Kidney (tissue), 14 donors: ENCODE data around the gene RSPH1. TPM values are rescaled to one million over a fixed set of nuclear protein-coding genes. Genes with fewer than 3 reads are reported as not detected.

Experiments used
- DNase-seq, 5 donors: peaks; one replicate each; pipeline ENCODE4 v3.0.0-alpha.2; 2013 to 2020
- FAIRE-seq: peaks from 2 replicates; lab custom pipeline; 2012; peaks lifted over from hg19 to GRCh38; lab: Jason Lieb, UNC
- H3K27ac ChIP-seq, 2 donors: one replicate each; pipeline ENCODE4 v1.7.0; 2013; ENCODE audit warnings: low read depth in 2 of 2, low read length in 2 of 2, inconsistent platforms in 1 of 2
- H3K27me3 ChIP-seq: one replicate; pipeline ENCODE4 v1.7.1; 2013; ENCODE audit warnings: low read length, inconsistent platforms; ENCODE audit not compliant: control insufficient read depth, insufficient read depth
- H3K36me3 ChIP-seq, 3 donors: one replicate each; pipeline versions ENCODE4 v1.7.0 to v1.7.1; 2013; ENCODE audit warnings: low read length in 3 of 3, control low read depth in 1 of 3, inconsistent platforms in 1 of 3; ENCODE audit not compliant: insufficient read depth in 3 of 3, control insufficient read depth in 2 of 3
- H3K4me1 ChIP-seq, 3 donors: one replicate each; pipeline versions ENCODE4 v1.7.0 to v1.7.1; 2013; ENCODE audit warnings: low read length in 3 of 3, inconsistent platforms in 1 of 3, low read depth in 1 of 3; ENCODE audit not compliant: control insufficient read depth in 2 of 3, insufficient read depth in 2 of 3
- H3K4me3 ChIP-seq, 3 donors: one replicate each; pipeline versions ENCODE4 v1.7.0 to v1.8.1; 2013; ENCODE audit warnings: low read length in 3 of 3, control low read depth in 1 of 3, inconsistent platforms in 1 of 3
- H3K9ac ChIP-seq, 3 donors: one replicate each; pipeline versions ENCODE4 v1.7.0 to v1.7.1; 2013; ENCODE audit warnings: low read length in 3 of 3, control low read depth in 1 of 3, inconsistent platforms in 1 of 3
- H3K9me3 ChIP-seq, 3 donors: one replicate each; pipeline versions ENCODE4 v1.7.0 to v1.7.1; 2013; ENCODE audit warnings: low read length in 3 of 3, control low read depth in 1 of 3, inconsistent platforms in 1 of 3; ENCODE audit not compliant: control insufficient read depth in 2 of 3, insufficient read depth in 1 of 3
- intact Hi-C: fragments of 100-400 bp; cut with DNase I; formaldehyde crosslinking; loops from one replicate; pipeline ENCODE4 v1.11.1; 2022
- polyA plus RNA-seq: library from polyadenylated mRNA; stranded (reverse); fragments of 350-450 nt; fragmentation: Illumina TruSeq; extraction: RNeasy Lipid Tissue Mini Kit (QIAGEN cat#74804); gene quantifications from one replicate; pipeline ENCODE4 v1.2.3, GENCODE V29; 2014; ENCODE audit warnings: low read depth, low replicate concordance; ENCODE audit not compliant: insufficient read depth
- total RNA-seq: library from RNA; stranded (reverse); fragmentation: NEBNext Ultra II Directional; extraction: Animal tissue kit (Norgen Biotek cat#: 25700); gene quantifications from one replicate; pipeline ENCODE4 v1.2.1, GENCODE V29; 2021
- TF ChIP-seq, protein P1 (sequence below): IDR thresholded peaks from 3 replicates; pipeline ENCODE4 v1.5.1; 2012; ENCODE audit warnings: mild to moderate bottlenecking, moderate library complexity, borderline replicate concordance; ENCODE audit not compliant: insufficient read depth; ENCODE audit errors: extremely low read depth
- donor health status: control.
- donor health status: control.
- donor health status: control.
- donor health status: control.
- donor health status: control.
- donor health status: DM: yes; HTN: yes; CAD: no.
- donor health status: Normal renal cell carcinoma (clear cell type).

Gene RSPH1
- total and polyA plus RNA-seq, 2 donors from 2014 or later, result 12.0 to 13.0 TPM

DNA sequence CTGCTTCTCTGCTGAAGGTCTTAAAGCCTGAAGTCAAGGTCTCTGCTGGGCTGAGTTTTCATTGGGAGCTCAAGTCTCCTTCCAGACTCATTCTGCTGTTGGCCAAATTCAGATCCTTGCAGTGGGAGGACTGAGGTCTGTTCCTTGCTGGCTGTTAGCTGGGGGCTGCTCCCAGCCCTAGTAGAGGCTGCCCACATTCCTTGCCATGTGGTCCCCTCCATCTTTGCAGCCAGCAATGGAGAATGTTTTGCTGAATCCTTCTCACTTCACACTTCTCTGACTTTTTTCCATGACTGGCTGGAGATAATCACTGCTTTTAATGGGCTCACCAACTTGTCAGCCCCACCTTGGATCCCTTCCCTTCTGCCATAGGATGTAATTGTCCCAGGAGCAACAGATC lies 59.1 kb downstream of the RSPH1 start:
- peaks cover 2 to 11% (median 5%) of the 10 kb centered on the region in 3 donors for H3K9me3 ChIP-seq
- FAIRE-seq (no peak), DNase-seq (no peak)
- no peaks in the 10 kb centered on the region for H3K27me3 ChIP-seq
- no peak overlapping the region for H3K27ac ChIP-seq
- H3K9ac ChIP-seq, result no peak overlapping the region
- TF ChIP-seq, protein P1, sequence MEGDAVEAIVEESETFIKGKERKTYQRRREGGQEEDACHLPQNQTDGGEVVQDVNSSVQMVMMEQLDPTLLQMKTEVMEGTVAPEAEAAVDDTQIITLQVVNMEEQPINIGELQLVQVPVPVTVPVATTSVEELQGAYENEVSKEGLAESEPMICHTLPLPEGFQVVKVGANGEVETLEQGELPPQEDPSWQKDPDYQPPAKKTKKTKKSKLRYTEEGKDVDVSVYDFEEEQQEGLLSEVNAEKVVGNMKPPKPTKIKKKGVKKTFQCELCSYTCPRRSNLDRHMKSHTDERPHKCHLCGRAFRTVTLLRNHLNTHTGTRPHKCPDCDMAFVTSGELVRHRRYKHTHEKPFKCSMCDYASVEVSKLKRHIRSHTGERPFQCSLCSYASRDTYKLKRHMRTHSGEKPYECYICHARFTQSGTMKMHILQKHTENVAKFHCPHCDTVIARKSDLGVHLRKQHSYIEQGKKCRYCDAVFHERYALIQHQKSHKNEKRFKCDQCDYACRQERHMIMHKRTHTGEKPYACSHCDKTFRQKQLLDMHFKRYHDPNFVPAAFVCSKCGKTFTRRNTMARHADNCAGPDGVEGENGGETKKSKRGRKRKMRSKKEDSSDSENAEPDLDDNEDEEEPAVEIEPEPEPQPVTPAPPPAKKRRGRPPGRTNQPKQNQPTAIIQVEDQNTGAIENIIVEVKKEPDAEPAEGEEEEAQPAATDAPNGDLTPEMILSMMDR, result no peak
- intact Hi-C loops, result no loop called here
- H3K4me1 ChIP-seq, result no peaks in the 10 kb centered on the region
- no peak overlapping the region for H3K4me3 ChIP-seq
- H3K36me3 ChIP-seq, result no peaks in the 10 kb centered on the region

DNA sequence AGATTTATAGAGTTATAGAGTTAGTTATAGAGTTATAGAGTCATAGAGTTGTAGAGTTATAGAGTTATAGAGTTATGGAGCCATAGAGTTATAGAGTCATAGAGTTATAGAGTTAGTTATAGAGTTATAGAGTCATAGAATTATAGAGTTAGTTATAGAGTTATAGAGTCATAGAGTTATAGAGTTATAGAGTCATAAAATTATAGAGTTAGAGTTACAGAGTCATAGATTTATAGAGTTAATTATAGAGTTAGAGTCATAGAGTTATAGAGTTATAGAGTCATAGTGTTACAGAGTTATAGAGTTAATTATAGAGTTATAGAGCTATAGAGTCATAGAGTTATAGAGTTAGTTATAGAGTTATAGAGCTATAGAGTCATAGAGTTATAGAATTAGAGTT lies 60.2 kb downstream of the RSPH1 start:
- FAIRE-seq, result no peak

DNA sequence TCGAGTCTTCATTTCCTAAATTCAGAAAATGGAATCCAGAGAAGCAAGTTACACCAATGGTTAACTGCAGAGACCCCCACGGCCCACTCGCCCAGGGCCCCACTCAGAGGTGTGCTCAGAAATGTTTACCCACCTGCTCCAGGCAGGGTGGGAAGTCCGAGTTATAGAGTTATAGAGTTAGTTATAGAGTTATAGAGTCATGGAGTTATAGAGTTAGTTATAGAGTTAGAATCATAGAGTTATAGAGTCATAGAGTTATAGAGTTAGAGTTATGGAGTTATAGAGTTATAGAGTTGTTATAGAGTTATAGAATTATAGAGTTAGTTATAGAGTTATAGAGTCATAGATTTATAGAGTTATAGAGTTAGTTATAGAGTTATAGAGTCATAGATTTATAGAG lies 60.6 kb downstream of the RSPH1 start:
- DNase-seq, result no peak
- no peaks in the 10 kb centered on the region for H3K36me3 ChIP-seq
- intact Hi-C loops, result no loop called here
- peaks cover 2 to 12% (median 5%) of the 10 kb centered on the region in 3 donors for H3K9me3 ChIP-seq
- TF ChIP-seq, protein P1, result no peak
- H3K4me1 ChIP-seq, result no peaks in the 10 kb centered on the region
- H3K27me3 ChIP-seq, result no peaks in the 10 kb centered on the region
- H3K9ac ChIP-seq, result no peak overlapping the region
- no peak for FAIRE-seq
- H3K4me3 ChIP-seq, result no peak overlapping the region
- no peak overlapping the region for H3K27ac ChIP-seq

More for the DNA sequence above, 60.2 kb downstream of the RSPH1 start:
- no peak overlapping the region for H3K9ac ChIP-seq
- H3K4me3 ChIP-seq, result no peak overlapping the region
- peaks cover 2 to 12% (median 5%) of the 10 kb centered on the region in 3 donors for H3K9me3 ChIP-seq
- no peaks in the 10 kb centered on the region for H3K36me3 ChIP-seq
- H3K27me3 ChIP-seq, result no peaks in the 10 kb centered on the region
- TF ChIP-seq, protein P1, result no peak
- intact Hi-C loops, result no loop called here
- H3K27ac ChIP-seq, result no peak overlapping the region
- H3K4me1 ChIP-seq, result no peaks in the 10 kb centered on the region
- no peak for DNase-seq

DNA sequence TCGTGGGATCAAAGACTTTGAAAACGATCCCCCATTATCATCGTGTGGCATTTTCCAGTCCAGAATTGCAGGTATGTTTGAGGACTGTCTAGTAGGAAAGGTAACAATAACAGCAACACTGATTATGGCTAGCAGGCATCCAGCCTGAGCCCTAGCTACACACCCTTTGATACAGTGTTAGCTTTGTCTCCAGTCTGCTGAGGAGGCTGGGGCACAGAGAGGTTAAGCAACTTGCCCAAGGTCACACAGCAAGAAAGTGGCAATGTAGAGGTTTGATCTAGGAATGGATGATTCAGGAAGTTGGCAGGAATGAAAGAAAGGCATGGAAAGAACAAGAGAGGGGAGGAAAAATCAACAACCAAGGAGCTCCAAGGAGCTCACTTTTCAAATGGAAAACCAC lies 61.1 kb downstream of the RSPH1 start:
- no peak for DNase-seq
- Histone ChIP-seq H3K4me3 (no peak overlapping the region), H3K27me3 (no peaks in the 10 kb centered on the region), H3K9ac (no peak overlapping the region), H3K36me3 (no peaks in the 10 kb centered on the region), H3K27ac (no peak overlapping the region), H3K9me3 (peaks cover 2 to 12% (median 5%) of the 10 kb centered on the region in 3 donors), H3K4me1 (no peaks in the 10 kb centered on the region)
- TF ChIP-seq, protein P1, result no peak
- intact Hi-C loops, result no loop called here
- FAIRE-seq, result no peak
